MM.1S (cell line): ENCODE results near the gene BTBD9.

Source experiments
- DNase-seq: peaks from one replicate; pipeline ENCODE4 v3.0.0-alpha.2; 2015
- H2AFZ ChIP-seq: fragments of 300-600 bp; sonication (generic); 2 replicates; pipeline ENCODE4 v1.6.0; 2016; ENCODE audit warnings: antibody characterized with exemption, low read length
- H3F3A ChIP-seq: fragments of 300-600 bp; sonication (generic); 2 replicates; pipeline ENCODE4 v1.6.1; 2016; ENCODE audit warnings: mild to moderate bottlenecking, antibody characterized with exemption, low read length, moderate library complexity, mixed read lengths; ENCODE audit not compliant: insufficient read depth
- H3K27ac ChIP-seq: fragments of 300-600 bp; sonication (generic); 2 replicates; pipeline ENCODE4 v1.5.1; 2016; ENCODE audit warnings: mild to moderate bottlenecking, low read length
- H3K27me3 ChIP-seq: fragments of 300-600 bp; sonication (generic); replicated peaks from 2 replicates; pipeline ENCODE4 v1.6.0; 2016; ENCODE audit warnings: low read length; ENCODE audit not compliant: insufficient read depth
- H3K36me3 ChIP-seq: fragments of 300-600 bp; sonication (generic); replicated peaks from 2 replicates; pipeline ENCODE4 v1.6.1; 2016; ENCODE audit warnings: mild to moderate bottlenecking, low read length, mixed read lengths; ENCODE audit not compliant: insufficient read depth
- H3K4me1 ChIP-seq: fragments of 300-600 bp; sonication (generic); 2 replicates; pipeline ENCODE4 v1.6.1; 2016; ENCODE audit warnings: low read length, mixed read lengths
- H3K4me2 ChIP-seq: fragments of 300-600 bp; sonication (generic); 2 replicates; pipeline ENCODE4 v1.6.0; 2016; ENCODE audit warnings: low read depth, low read length
- H3K4me3 ChIP-seq: fragments of 300-600 bp; sonication (generic); 2 replicates; pipeline ENCODE4 v1.5.1; 2016; ENCODE audit warnings: low read length, mixed read lengths
- H3K79me2 ChIP-seq: fragments of 300-600 bp; sonication (generic); 2 replicates; pipeline ENCODE4 v1.6.1; 2016; ENCODE audit warnings: mixed run types, low read length, mixed read lengths
- H3K9ac ChIP-seq: fragments of 300-600 bp; sonication (generic); 2 replicates; pipeline ENCODE4 v1.6.1; 2016; ENCODE audit warnings: low read length, mixed read lengths
- H3K9me2 ChIP-seq: fragments of 300-600 bp; sonication (generic); replicated peaks from 2 replicates; pipeline ENCODE4 v1.6.1; 2016; ENCODE audit warnings: mild to moderate bottlenecking, low read length, mixed read lengths; ENCODE audit not compliant: insufficient read depth
- H3K9me3 ChIP-seq: fragments of 300-600 bp; sonication (generic); replicated peaks from 2 replicates; pipeline ENCODE4 v1.6.1; 2016; ENCODE audit warnings: mild to moderate bottlenecking, low read length, mixed read lengths; ENCODE audit not compliant: insufficient read depth
- H4K20me1 ChIP-seq: fragments of 300-600 bp; sonication (generic); 2 replicates; pipeline ENCODE4 v1.6.1; 2016; ENCODE audit warnings: mild to moderate bottlenecking, low read length, moderate library complexity, mixed read lengths; ENCODE audit not compliant: insufficient read depth
- EZH2 ChIP-seq: fragments of 300-600 bp; sonication (generic); optimal IDR thresholded peaks from 2 replicates; pipeline ENCODE3; 2017; ENCODE audit warnings: low read depth, mild to moderate bottlenecking, antibody characterized with exemption, low read length, mixed read lengths
- EZH2phosphoT487 ChIP-seq: fragments of 300-600 bp; sonication (generic); IDR thresholded peaks from 2 replicates; pipeline ENCODE4 v1.6.1; 2018; ENCODE audit warnings: antibody characterized with exemption, low read length
- TF ChIP-seq, protein P1 (sequence below): fragments of 300-600 bp; sonication (generic); IDR thresholded peaks from 2 replicates; pipeline ENCODE4 v1.5.1; 2016; ENCODE audit warnings: antibody characterized with exemption, low read length, mixed read lengths

BTBD9 gene

DNA sequence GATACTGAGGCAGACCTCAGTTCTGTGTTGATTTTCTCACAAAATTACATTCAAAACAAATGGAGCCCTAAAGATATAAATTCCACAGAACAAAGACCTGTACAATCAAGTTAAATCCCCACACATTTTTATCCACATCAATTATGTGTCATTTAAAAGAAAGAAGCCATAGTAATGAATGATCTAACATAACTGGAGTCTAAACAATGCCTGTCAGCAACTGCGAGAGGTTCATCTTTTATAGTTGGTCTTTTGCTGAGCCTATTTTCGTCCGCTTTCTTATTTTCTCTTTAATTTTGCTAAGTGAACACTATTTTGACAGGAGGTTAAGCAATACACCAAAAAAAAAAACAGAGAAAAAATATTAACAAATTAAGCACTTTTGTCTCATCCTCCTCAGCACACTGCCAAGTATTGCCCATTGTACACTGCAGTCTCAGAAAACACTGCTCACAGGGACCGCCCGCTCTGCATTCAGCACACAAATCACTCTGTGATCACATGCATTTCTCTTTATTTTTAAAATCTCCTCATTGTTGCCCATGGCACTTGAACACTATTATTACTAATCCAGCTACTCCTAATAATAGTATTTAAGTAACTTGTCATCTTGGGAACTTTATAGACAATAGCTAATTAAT is 140.8 kb downstream of the BTBD9 start:
- no peaks in the 10 kb centered on the region for H3K4me1 ChIP-seq
- no peak for TF ChIP-seq EZH2
- TF ChIP-seq EZH2phosphoT487 = no peak
- TF ChIP-seq, protein P1, sequence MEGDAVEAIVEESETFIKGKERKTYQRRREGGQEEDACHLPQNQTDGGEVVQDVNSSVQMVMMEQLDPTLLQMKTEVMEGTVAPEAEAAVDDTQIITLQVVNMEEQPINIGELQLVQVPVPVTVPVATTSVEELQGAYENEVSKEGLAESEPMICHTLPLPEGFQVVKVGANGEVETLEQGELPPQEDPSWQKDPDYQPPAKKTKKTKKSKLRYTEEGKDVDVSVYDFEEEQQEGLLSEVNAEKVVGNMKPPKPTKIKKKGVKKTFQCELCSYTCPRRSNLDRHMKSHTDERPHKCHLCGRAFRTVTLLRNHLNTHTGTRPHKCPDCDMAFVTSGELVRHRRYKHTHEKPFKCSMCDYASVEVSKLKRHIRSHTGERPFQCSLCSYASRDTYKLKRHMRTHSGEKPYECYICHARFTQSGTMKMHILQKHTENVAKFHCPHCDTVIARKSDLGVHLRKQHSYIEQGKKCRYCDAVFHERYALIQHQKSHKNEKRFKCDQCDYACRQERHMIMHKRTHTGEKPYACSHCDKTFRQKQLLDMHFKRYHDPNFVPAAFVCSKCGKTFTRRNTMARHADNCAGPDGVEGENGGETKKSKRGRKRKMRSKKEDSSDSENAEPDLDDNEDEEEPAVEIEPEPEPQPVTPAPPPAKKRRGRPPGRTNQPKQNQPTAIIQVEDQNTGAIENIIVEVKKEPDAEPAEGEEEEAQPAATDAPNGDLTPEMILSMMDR = no peak
- no peaks in the 10 kb centered on the region for H3K9me3 ChIP-seq
- H3K27ac ChIP-seq = no peak overlapping the region
- H4K20me1 ChIP-seq = no peaks in the 10 kb centered on the region
- no peaks in the 10 kb centered on the region for H3F3A ChIP-seq
- no peak overlapping the region for H3K9ac ChIP-seq
- no peaks in the 10 kb centered on the region for H3K36me3 ChIP-seq
- no peaks in the 10 kb centered on the region for H3K79me2 ChIP-seq
- H3K27me3 ChIP-seq = no peaks in the 10 kb centered on the region
- H2AFZ ChIP-seq = no peak overlapping the region
- no peak overlapping the region for H3K4me3 ChIP-seq
- no peak overlapping the region for H3K4me2 ChIP-seq
- H3K9me2 ChIP-seq = no peaks in the 10 kb centered on the region
- DNase-seq = no peak

GRCh38 chr6:38498085-38498484 is 141.6 kb downstream of the BTBD9 start:
- no peak overlapping the region for H3K9ac ChIP-seq
- no peak overlapping the region for H3K4me2 ChIP-seq
- H3K9me3 ChIP-seq = no peaks in the 10 kb centered on the region
- TF ChIP-seq EZH2 = no peak
- no peak for TF ChIP-seq EZH2phosphoT487
- TF ChIP-seq, protein P1 = no peak
- no peaks in the 10 kb centered on the region for H3F3A ChIP-seq
- no peaks in the 10 kb centered on the region for H3K79me2 ChIP-seq
- H3K27me3 ChIP-seq = no peaks in the 10 kb centered on the region
- H3K4me3 ChIP-seq = no peak overlapping the region
- H3K4me1 ChIP-seq = no peaks in the 10 kb centered on the region
- no peak for DNase-seq
- H2AFZ ChIP-seq = no peak overlapping the region
- no peaks in the 10 kb centered on the region for H3K9me2 ChIP-seq
- no peak overlapping the region for H3K27ac ChIP-seq
- no peaks in the 10 kb centered on the region for H3K36me3 ChIP-seq
- H4K20me1 ChIP-seq = no peaks in the 10 kb centered on the region

- DNase-seq = no peak
- H3K4me2 ChIP-seq = no peak overlapping the region
- H3K4me3 ChIP-seq = no peak overlapping the region
- no peak for TF ChIP-seq EZH2phosphoT487
- no peak for TF ChIP-seq EZH2
- TF ChIP-seq, protein P1 = no peak
- no peaks in the 10 kb centered on the region for H3K9me3 ChIP-seq
- no peaks in the 10 kb centered on the region for H3K79me2 ChIP-seq
- no peaks in the 10 kb centered on the region for H3F3A ChIP-seq
- H2AFZ ChIP-seq = no peak overlapping the region
- H3K27me3 ChIP-seq = no peaks in the 10 kb centered on the region
- no peaks in the 10 kb centered on the region for H3K36me3 ChIP-seq
- no peaks in the 10 kb centered on the region for H3K9me2 ChIP-seq
- H3K27ac ChIP-seq = no peak overlapping the region
- no peaks in the 10 kb centered on the region for H4K20me1 ChIP-seq
- no peak overlapping the region for H3K9ac ChIP-seq
- no peaks in the 10 kb centered on the region for H3K4me1 ChIP-seq
These were observed 142.2 kb downstream of the BTBD9 start for GRCh38 chr6:38497546-38497945.
